Hindlimb muscle (tissue), 1 donor: ENCODE results near the gene CFAP61. TPM values are rescaled to one million over a fixed set of nuclear protein-coding genes. Genes with fewer than 3 reads are reported as not detected.

Experiments
- DNase-seq: peaks from one replicate; pipeline ENCODE4 v3.0.0-alpha.2; 2013
- polyA plus RNA-seq: library from polyadenylated mRNA; unstranded; fragments of 120-200 nt; gene quantifications from one replicate; pipeline ENCODE4 v1.2.1, GENCODE V29; 2013; ENCODE audit not compliant: insufficient read length

The CFAP61 gene
- polyA plus RNA-seq, 1 donor, result 3.5 TPM

DNA sequence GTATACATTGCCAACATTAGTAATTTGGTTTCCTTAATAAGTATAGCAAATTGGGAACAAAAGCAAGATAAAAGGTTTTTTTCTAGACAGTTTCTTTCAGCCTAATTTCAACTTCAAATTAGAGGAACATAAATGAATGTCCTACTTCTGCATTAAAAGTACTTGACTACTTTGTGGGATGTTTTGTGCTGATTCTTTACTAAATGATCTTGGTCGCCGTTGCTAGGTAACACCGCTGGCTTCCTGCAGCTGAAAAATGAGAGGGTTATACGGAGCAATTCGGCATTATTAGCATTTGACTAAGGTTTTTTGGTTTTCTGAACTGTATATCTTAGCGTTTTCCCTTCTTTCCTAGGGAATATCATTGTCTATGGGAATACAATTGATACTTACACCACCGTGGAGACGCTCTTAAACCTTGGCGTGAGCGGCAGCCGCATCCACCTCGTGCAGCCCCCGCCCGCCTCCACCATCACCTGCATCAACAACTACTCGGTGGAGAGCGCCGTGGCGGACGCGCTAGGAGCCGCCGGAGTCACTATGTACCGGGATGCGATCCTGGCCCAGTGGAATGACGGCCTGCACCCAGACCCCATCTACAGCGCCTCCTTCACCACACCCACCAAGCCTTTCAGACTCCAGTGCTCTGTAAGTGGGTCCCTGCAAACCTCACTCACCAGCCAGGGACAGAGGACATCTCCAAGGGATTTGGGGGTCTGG is 224.6 kb downstream of the CFAP61 start:
- peak; percentile 29 for DNase-seq

GRCh38 chr20:20277894-20278335 is 225.6 kb downstream of the CFAP61 start:
- no peak for DNase-seq

DNA sequence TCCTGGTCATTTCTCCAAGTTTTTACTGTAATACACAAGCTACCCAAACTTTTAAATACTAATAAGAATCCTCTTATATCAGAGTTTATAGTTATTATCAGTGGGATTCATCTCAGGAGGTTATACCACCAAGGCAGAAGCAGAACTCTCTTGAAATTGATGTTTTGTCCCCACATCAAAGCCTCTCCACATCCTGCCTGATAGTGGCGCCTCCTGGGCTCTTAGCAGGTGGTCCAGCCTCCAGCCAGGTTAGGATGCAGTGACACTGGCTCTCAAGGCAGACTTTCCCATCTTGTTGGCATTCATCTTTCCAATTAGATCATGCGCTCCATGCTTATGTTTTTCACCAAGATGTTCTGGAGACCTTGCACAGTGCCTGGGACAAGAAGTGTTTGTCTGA is 233.7 kb downstream of the CFAP61 start:
- no peak for DNase-seq

GRCh38 chr20:20289331-20289730 is 237.0 kb downstream of the CFAP61 start:
- no peak for DNase-seq

DNA sequence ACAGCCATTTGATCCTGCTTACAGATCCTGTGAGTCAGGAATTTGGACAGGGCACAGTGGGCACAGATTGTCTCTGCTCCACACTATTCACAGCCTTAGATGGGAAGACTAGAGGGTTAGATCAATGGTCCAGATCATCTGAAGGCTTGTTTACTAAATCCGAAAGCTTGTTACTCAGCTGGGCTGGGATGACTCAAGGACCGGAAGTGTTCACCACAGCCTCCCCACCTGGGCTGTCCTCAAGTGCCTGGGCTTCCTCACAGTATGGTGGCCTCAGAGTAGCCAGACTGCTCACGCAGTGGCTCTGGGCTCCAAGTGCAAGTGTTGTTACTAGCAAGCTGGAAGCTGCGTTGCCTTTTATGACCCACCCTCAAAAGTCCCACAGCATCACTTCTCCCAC is 240.1 kb downstream of the CFAP61 start:
- no peak for DNase-seq

GRCh38 chr20:20293141-20293540 is 240.8 kb downstream of the CFAP61 start:
- DNase-seq, result no peak

DNA sequence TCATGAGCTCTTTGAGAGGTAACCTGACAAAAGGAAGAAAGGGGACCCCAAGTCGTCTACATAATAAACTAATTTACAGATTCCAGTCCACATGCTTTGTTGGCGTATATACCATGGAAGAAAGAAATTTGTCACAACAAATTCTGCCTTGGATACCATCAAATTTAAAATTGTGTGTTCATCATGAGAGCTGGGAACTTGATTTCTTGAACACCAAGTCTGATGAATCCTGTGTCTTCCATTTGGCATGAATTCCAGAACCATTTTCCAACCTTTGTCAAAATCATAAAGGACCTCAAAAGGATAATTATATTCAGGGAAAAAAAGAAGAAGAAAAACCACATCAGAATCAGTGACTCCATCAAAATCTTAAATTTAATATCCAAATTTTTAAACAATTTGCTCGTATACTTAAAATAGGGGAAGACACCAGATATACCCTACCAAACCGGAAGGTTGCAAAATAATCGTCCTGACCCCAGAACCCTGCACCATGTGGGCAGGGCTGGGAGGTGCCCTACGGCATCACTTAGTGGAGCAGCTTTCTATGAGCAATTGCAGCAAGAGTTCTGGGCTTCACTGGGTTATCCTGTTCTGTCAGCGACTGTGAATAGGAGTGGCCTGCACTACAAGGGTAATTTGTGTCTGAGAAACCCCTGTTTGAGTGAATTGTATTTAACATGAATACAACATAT is 241.5 kb downstream of the CFAP61 start:
- no peak for DNase-seq

GRCh38 chr20:20295621-20296498 is 243.5 kb downstream of the CFAP61 start:
- DNase-seq, result no peak

DNA sequence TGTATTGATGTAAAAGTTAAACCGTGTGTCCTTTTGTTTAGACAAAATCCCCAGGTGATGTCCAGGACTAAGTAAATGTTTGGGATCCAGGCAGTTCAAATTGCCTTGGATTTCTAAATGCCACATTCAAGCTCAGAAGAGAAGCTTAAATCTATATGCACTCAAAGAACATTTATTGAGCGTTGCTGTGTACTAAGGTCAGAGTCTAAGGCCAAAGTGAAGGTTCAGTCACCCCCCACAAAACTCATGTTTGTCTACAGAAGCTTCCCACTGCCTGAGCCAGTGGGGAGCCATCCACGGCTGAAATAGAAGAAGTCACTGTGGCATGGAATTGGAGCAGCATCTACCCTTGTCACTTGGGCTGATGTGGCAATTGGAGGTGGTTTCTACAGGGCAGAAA is 244.8 kb downstream of the CFAP61 start:
- DNase-seq, result no peak

GRCh38 chr20:20297752-20298151 is 245.4 kb downstream of the CFAP61 start:
- DNase-seq, result no peak

- no peak for DNase-seq
Measured at GRCh38 chr20:20299904-20300303, 247.6 kb downstream of the CFAP61 start.

DNA sequence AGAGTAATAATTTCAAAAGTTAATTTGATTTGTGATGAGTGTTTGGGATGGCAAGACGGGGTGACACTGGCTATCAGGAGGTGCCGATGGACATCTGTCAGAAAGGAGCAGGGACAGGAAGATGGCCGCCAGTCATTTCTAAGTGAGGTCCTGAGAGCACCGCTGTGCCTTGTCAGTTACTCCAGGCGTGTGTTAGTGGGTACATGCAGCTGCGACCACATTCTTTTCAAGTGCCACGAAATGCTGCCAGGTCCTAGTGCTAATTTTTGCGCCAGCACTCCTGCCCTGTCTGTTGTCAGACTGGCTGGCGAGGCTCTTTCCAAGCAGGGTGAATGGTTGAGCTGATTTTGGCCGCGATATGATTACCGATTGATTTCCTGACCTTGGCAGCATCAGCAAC is 251.0 kb downstream of the CFAP61 start:
- DNase-seq, result no peak

DNA sequence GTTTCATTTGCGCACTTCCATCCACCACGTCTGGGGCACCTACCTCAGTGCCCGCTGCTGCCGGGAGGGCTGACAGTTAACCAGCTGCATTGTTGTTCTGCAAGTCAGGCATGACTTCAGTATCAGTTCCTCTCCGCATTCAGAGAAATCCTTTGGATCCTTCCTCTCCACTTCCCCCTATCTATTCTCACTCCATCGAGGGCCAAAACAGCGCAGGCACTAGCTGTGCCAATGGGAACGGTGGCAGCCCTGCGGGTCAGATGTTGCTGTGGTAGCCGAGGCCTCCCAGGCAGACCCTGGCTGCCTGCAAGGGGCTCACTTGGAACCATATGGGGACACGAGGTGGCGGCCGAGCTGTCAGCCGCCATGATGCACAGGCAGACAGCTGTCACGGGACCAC is 251.4 kb downstream of the CFAP61 start:
- DNase-seq, result peak; percentile 38

DNA sequence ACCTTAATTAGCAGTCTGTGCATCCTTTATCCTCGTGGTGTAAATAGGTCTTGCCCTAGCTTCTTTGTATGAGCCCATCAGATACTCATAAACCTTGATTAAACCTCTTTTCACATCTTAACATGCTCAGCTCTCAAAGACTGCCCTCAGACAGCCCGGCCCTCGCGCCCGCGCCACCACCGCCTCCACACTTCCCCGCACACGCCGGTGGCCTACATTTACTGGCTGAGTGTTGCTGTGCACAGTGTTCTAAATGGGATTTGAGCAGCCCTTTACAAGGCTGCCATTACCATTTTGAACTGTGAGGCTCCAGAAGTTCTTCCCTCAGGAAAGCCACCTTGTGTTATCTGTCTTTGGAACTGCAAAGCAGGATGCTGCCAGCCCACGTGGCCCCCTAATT is 252.6 kb downstream of the CFAP61 start:
- DNase-seq, result no peak

GRCh38 chr20:20312562-20312961 is 260.2 kb downstream of the CFAP61 start:
- DNase-seq, result no peak

- peak; percentile 38 for DNase-seq
Measured at GRCh38 chr20:20317195-20317594, 264.9 kb downstream of the CFAP61 start.

GRCh38 chr20:20317621-20318364 is 265.5 kb downstream of the CFAP61 start:
- peak; percentile 26 for DNase-seq

DNA sequence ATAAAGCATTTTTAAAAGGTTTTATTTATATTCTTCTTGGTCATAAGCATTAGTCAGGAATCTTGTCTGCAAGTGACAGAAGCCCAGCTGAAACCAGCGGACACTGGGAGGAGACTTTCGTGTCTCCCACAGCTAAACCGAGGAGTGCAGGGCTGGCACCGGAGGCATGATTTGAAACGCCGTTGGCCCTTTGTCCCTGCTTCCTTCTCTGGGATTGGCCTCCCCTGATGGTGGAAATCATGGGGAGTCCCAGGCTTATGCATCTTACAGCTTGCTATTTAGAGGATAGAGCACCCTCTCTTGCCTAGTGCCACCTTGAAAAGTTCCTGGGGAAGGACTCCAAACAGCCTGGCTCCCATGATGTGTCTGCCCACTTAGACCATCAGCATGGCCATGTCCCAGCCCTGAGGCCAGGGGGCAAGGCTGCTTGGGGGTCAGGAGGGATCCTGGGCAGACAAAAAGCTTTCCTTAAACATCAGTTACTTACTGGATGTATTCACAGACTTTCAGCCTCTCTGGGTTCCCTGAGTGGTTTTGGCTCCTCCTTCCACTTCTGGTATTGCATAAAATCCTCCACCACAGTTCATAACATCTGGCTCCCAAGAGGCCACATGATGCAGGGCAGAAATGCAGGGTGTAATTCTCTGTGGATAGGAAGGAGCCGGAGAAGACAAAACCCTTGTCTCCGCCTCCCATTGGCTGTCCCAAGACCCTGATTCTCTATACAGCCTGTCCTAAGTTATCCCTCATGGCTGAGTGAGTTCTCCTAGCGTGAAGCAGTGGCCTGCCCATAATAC is 266.2 kb downstream of the CFAP61 start:
- peak; percentile 11 for DNase-seq

DNA sequence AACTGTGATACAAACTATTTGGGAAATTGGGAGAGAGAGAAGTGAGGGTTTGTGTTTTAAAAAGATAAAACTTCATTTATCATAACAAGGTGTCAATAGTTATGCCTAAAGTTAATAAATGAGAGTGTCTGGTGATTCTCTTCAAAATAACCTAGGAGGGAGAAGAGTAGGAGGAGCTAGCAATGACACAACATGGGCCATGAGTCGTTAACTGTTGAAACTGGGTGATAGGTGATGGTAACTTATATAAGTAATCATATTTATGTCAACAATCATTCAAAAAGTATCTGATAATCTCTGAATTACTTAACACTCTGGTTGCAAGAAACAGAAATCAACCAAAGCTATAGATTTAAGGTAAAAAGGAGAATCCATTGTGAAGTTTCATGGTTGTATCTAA is 268.8 kb downstream of the CFAP61 start:
- no peak for DNase-seq

DNA sequence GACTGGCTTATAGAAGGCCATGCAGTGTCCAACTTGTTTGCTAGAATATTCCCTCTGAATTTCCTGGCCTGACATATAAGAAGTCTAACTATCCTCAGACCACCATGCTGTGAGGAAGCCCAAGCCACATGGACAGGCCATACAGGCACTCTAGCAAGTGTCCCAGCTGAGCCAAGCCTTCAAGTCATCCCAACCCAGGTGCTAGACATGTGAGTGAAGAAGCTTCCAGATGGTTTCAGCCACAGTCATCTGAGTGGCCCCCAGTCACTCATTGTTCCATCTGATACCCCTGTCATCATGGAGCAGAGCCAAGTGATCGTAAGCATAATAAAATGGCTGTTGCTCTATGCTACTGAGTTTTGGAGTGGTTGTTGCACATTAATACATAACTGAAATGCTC is 269.6 kb downstream of the CFAP61 start:
- no peak for DNase-seq

GRCh38 chr20:20322912-20323311 is 270.6 kb downstream of the CFAP61 start:
- no peak for DNase-seq

- no peak for DNase-seq
Measured at GRCh38 chr20:20327746-20328145, 275.4 kb downstream of the CFAP61 start.
